H1 (cell line): ENCODE measurements around the gene FBXW8. TPM values are rescaled to one million over a fixed set of nuclear protein-coding genes. Genes with fewer than 3 reads are reported as not detected.
A peak's percentile ranks its signal among the peaks of the same experiment; 100 is the strongest.

Experiments
- CTCF ChIA-PET: fragments of 300-600 bp; sonication (Branson Sonifier 250); formaldehyde crosslinking; loops from one replicate; lab custom pipeline; 2021; ENCODE audit not compliant: partially characterized antibody; lab: Charles Lee
- POLR2A ChIA-PET: fragments of 300-600 bp; sonication (Branson Sonifier 250); formaldehyde crosslinking; loops from one replicate; lab custom pipeline; 2021; ENCODE audit warnings: inconsistent platforms; ENCODE audit not compliant: partially characterized antibody; lab: Charles Lee
- DNase-seq, 2 experiments: peaks; one replicate each; pipeline versions ENCODE4 v3.0.0 to v3.0.0-alpha.2; 2010 to 2022; ENCODE audit warnings: low spot score in 2 of 2, low read depth in 1 of 2, mixed read lengths in 1 of 2
- FAIRE-seq: peaks from 2 replicates; lab custom pipeline; 2011; peaks lifted over from hg19 to GRCh38; lab: Jason Lieb, UNC
- H2AFZ ChIP-seq: 2 replicates; pipeline ENCODE4 v1.8.1; 2012; ENCODE audit warnings: low read length, inconsistent platforms
- H2AK5ac ChIP-seq: 2 replicates; pipeline ENCODE4 v1.6.1; 2013; ENCODE audit warnings: low read depth, low read length
- H2BK120ac ChIP-seq: replicated peaks from 2 replicates; pipeline ENCODE3; 2013; ENCODE audit warnings: low read depth, low read length, inconsistent platforms
- H2BK12ac ChIP-seq: 2 replicates; pipeline ENCODE4 v1.6.1; 2013; ENCODE audit warnings: low read depth, low read length
- H2BK15ac ChIP-seq: 2 replicates; pipeline ENCODE4 v1.6.1; 2013; ENCODE audit warnings: low read length
- H2BK20ac ChIP-seq: 2 replicates; pipeline ENCODE4 v1.6.1; 2013; ENCODE audit warnings: low read length
- H2BK5ac ChIP-seq: 2 replicates; pipeline ENCODE4 v1.6.1; 2013; ENCODE audit warnings: low read depth, low read length
- H3K14ac ChIP-seq: 2 replicates; pipeline ENCODE4 v1.6.1; 2013; ENCODE audit warnings: inconsistent platforms; ENCODE audit not compliant: insufficient read length
- H3K18ac ChIP-seq: 2 replicates; pipeline ENCODE4 v1.6.1; 2013; ENCODE audit warnings: low read length; ENCODE audit errors: extremely low read depth
- H3K23ac ChIP-seq: 2 replicates; pipeline ENCODE4 v1.6.1; 2013; ENCODE audit warnings: inconsistent platforms; ENCODE audit not compliant: insufficient read length
- H3K23me2 ChIP-seq: 2 replicates; pipeline ENCODE4 v1.6.1; 2013; ENCODE audit warnings: low read depth, low read length
- H3K27ac ChIP-seq: 2 replicates; pipeline ENCODE4 v1.6.1; 2011; ENCODE audit warnings: low read depth, low read length, inconsistent platforms
- H3K27me3 ChIP-seq, 4 experiments: replicated peaks in 1 of 4; 1 replicate in 1 of 4; 2 replicates in 3 of 4; pipeline versions ENCODE4 v1.6.1 to v1.8.1; 2011 to 2013; ENCODE audit warnings: low read length in 3 of 4, mild to moderate bottlenecking in 3 of 4, inconsistent platforms in 2 of 4, mixed read lengths in 2 of 4, moderate library complexity in 1 of 4; ENCODE audit not compliant: control insufficient read depth in 3 of 4, insufficient read depth in 3 of 4; ENCODE audit errors: extremely low read depth in 1 of 4
- H3K36me3 ChIP-seq, 4 experiments: 2 replicates each; pipeline versions ENCODE4 v1.6.1 to v1.8.1; 2011 to 2013; ENCODE audit warnings: mild to moderate bottlenecking in 4 of 4, low read length in 3 of 4, moderate library complexity in 2 of 4, control low read depth in 1 of 4, inconsistent platforms in 1 of 4; ENCODE audit not compliant: insufficient read depth in 4 of 4, control insufficient read depth in 2 of 4
- H3K4ac ChIP-seq: replicated peaks from 2 replicates; pipeline ENCODE3; 2013; ENCODE audit warnings: low read length, low read depth, mixed read lengths, inconsistent platforms; ENCODE audit not compliant: insufficient read length
- H3K4me1 ChIP-seq, 4 experiments: replicated peaks in 1 of 4; 1 replicate in 1 of 4; 2 replicates in 3 of 4; pipeline versions ENCODE4 v1.6.1 to v1.8.1; 2011 to 2013; ENCODE audit warnings: low read length in 3 of 4, inconsistent platforms in 2 of 4, mixed read lengths in 1 of 4; ENCODE audit not compliant: insufficient read depth in 4 of 4, control insufficient read depth in 3 of 4
- H3K4me2 ChIP-seq, 2 experiments: 2 replicates each; pipeline versions ENCODE4 v1.6.1 to v1.8.1; 2011 to 2013; ENCODE audit warnings: low read depth in 2 of 2, low read length in 2 of 2, control low read depth in 1 of 2, inconsistent platforms in 1 of 2, mild to moderate bottlenecking in 1 of 2; ENCODE audit not compliant: insufficient read depth in 1 of 2
- H3K4me3 ChIP-seq, 4 experiments: fragments of 200-600, 300-600 bp in 1 of 4; sonication (generic), shearing (Covaris generic), sonication (Bioruptor Twin) in 1 of 4; 2 replicates each; pipeline versions ENCODE4 v1.5.1 to v1.8.1; 2011 to 2016; ENCODE audit warnings: low read length in 4 of 4, low read depth in 3 of 4, control low read depth in 2 of 4, inconsistent platforms in 2 of 4, mild to moderate bottlenecking in 2 of 4, mixed read lengths in 1 of 4, moderate library complexity in 1 of 4; ENCODE audit not compliant: insufficient read depth in 2 of 4; ENCODE audit errors: extremely low read depth in 1 of 4
- H3K56ac ChIP-seq: replicated peaks from 2 replicates; pipeline ENCODE3; 2013; ENCODE audit warnings: low read depth, mild to moderate bottlenecking, mixed read lengths, low read length, inconsistent platforms; ENCODE audit not compliant: insufficient read length
- H3K79me1 ChIP-seq: 2 replicates; pipeline ENCODE4 v1.6.1; 2013; ENCODE audit warnings: low read depth, low read length, control low read depth
- H3K79me2 ChIP-seq, 2 experiments: 2 replicates each; pipeline versions ENCODE4 v1.6.1 to v1.8.1; 2012 to 2013; ENCODE audit warnings: low read length in 2 of 2, mild to moderate bottlenecking in 2 of 2, inconsistent platforms in 1 of 2; ENCODE audit not compliant: insufficient read depth in 2 of 2, control insufficient read depth in 1 of 2
- H3K9ac ChIP-seq, 4 experiments: replicated peaks in 1 of 4; 1 replicate in 1 of 4; 2 replicates in 3 of 4; pipeline versions ENCODE4 v1.6.1 to v1.8.1; 2011 to 2013; ENCODE audit warnings: low read depth in 3 of 4, low read length in 3 of 4, control low read depth in 2 of 4, mild to moderate bottlenecking in 2 of 4, moderate library complexity in 2 of 4, inconsistent platforms in 1 of 4; ENCODE audit errors: extremely low read depth in 1 of 4
- H3K9me3 ChIP-seq, 2 experiments: 2 replicates each; pipeline versions ENCODE4 v1.6.1 to v1.8.1; 2012 to 2013; ENCODE audit warnings: mild to moderate bottlenecking in 2 of 2, moderate library complexity in 2 of 2, control low read depth in 1 of 2, inconsistent platforms in 1 of 2, low read depth in 1 of 2, low read length in 1 of 2, mixed read lengths in 1 of 2; ENCODE audit not compliant: insufficient read depth in 2 of 2
- H4K20me1 ChIP-seq, 2 experiments: replicated peaks in 1 of 2; 2 replicates each; pipeline versions ENCODE3 to v1.8.1; 2011 to 2013; ENCODE audit warnings: inconsistent platforms in 2 of 2, low read length in 2 of 2, mild to moderate bottlenecking in 1 of 2; ENCODE audit not compliant: insufficient read depth in 2 of 2, control insufficient read depth in 1 of 2
- H4K5ac ChIP-seq: 2 replicates; pipeline ENCODE4 v1.6.1; 2013; ENCODE audit warnings: low read length, low read depth, mixed read lengths, inconsistent platforms; ENCODE audit not compliant: insufficient read length
- H4K8ac ChIP-seq: 2 replicates; pipeline ENCODE4 v1.8.0; 2013; ENCODE audit warnings: mild to moderate bottlenecking, moderate library complexity, low read length, inconsistent platforms; ENCODE audit not compliant: insufficient read depth; ENCODE audit errors: extremely low read depth
- H4K91ac ChIP-seq: replicated peaks from 2 replicates; pipeline ENCODE3; 2013; ENCODE audit warnings: low read length, mixed read lengths, inconsistent platforms; ENCODE audit not compliant: insufficient read length
- BCL11A ChIP-seq, 2 experiments: IDR thresholded peaks; one replicate each; pipeline ENCODE4 v1.6.1; 2011; ENCODE audit warnings: low read depth in 2 of 2, low read length in 2 of 2, mild to moderate bottlenecking in 2 of 2
- EP300 ChIP-seq, 2 experiments: IDR thresholded peaks; 1 replicate in 1 of 2; 2 replicates in 1 of 2; pipeline ENCODE4 v1.6.1; 2011 to 2012; ENCODE audit warnings: low read depth in 2 of 2, low read length in 2 of 2, mild to moderate bottlenecking in 2 of 2, borderline replicate concordance in 1 of 2, inconsistent platforms in 1 of 2, moderate library complexity in 1 of 2
- HDAC2 ChIP-seq, 2 experiments: fragments of 300-600 bp in 1 of 2; sonication (generic) in 1 of 2; IDR thresholded peaks; 2 replicates each; pipeline ENCODE4 v1.6.1; 2011 to 2012; ENCODE audit warnings: low read depth in 2 of 2, low read length in 2 of 2, mild to moderate bottlenecking in 2 of 2, moderate library complexity in 2 of 2, borderline replicate concordance in 1 of 2, inconsistent platforms in 1 of 2
- KDM5A ChIP-seq: fragments of 200-600 bp; IDR thresholded peaks from 2 replicates; pipeline ENCODE4 v1.7.1; 2012; ENCODE audit warnings: mild to moderate bottlenecking, low read length, inconsistent platforms, mixed read lengths
- POLR2A ChIP-seq, 2 experiments: IDR thresholded peaks; 1 replicate in 1 of 2; 2 replicates in 1 of 2; pipeline ENCODE4 v1.6.1; 2011; ENCODE audit warnings: low read depth in 2 of 2, low read length in 2 of 2, mild to moderate bottlenecking in 2 of 2; ENCODE audit errors: control extremely low read depth in 1 of 2
- POU5F1 ChIP-seq: IDR thresholded peaks from 2 replicates; pipeline ENCODE4 v1.6.1; 2011; ENCODE audit warnings: low read depth, mild to moderate bottlenecking, low read length, moderate library complexity
- RAD21 ChIP-seq, 2 experiments: IDR thresholded peaks in 1 of 2; conservative IDR thresholded peaks in 1 of 2; 2 replicates each; pipeline ENCODE4 v1.6.1; 2011; ENCODE audit warnings: low read depth in 2 of 2, low read length in 2 of 2, improper control_type of control experiment in 1 of 2, inconsistent platforms in 1 of 2, mild to moderate bottlenecking in 1 of 2, moderate library complexity in 1 of 2
- TEAD4 ChIP-seq: IDR thresholded peaks from 2 replicates; pipeline ENCODE4 v1.6.1; 2012; ENCODE audit warnings: low read depth, low read length, inconsistent platforms, mixed read lengths
- USF2 ChIP-seq: IDR thresholded peaks from 2 replicates; pipeline ENCODE4 v1.6.1; 2011; ENCODE audit warnings: low read length, improper control_type of control experiment
- WGBS, 2 experiments: shearing (Covaris generic) in 1 of 2; methylation state at CpG; one replicate each; pipeline versions ENCODE4 v1.1.6 to v1.1.7; 2013 to 2015; ENCODE audit warnings: low lambda C conversion rate in 2 of 2, mixed read lengths in 2 of 2, inconsistent platforms in 1 of 2, low coverage in 1 of 2, missing lambda C conversion rate in 1 of 2; ENCODE audit not compliant: insufficient replicate concordance in 2 of 2, insufficient coverage in 1 of 2, insufficient read length in 1 of 2; ENCODE audit errors: extremely low coverage in 1 of 2, missing lambda C conversion rate in 1 of 2; 5-methylcytosine and 5-hydroxymethylcytosine counted together
- polyA plus RNA-seq, 7 experiments: library from polyadenylated mRNA; depleted of rRNA in 3 of 7; stranded (reverse) in 5 of 7; unstranded in 2 of 7; fragments of >200 nt in 5 of 7; fragments of 200-250 nt in 2 of 7; gene quantifications; 1 replicate in 5 of 7; 2 replicates in 1 of 7; 4 replicates in 1 of 7; pipeline versions ENCODE4 v1.2.1 to v1.2.3, GENCODE V29; 2011 to 2013; ENCODE audit warnings: missing spikeins in 2 of 7, mixed read lengths in 2 of 7
- total RNA-seq: library from RNA; stranded (reverse); fragmentation: NEBNext Ultra II Directional; extraction: Animal tissue kit (Norgen Biotek cat#: 25700); gene quantifications from 2 replicates; pipeline ENCODE4 v1.2.1, GENCODE V29; 2021

Gene FBXW8
- total and polyA plus RNA-seq, 2 of the 8 experiments (the other 6 are each of a cell fraction or from before 2014, with no cell fraction given), result 15.8 to 16.0 TPM

- Histone ChIP-seq H3K4me1 (peaks cover 0 to 3% (median 0%) of the 10 kb centered on the region in 4 experiments; a peak in 1 of 7 replicates), H2BK120ac (no peak overlapping the region), H3K36me3 (peaks cover 0 to 11% (median 3%) of the 10 kb centered on the region in 4 experiments; a peak in 5 of 8 replicates), H4K5ac (no peak overlapping the region), H3K23me2 (no peaks in the 10 kb centered on the region), H3K27me3 (no peaks in the 10 kb centered on the region), H3K27ac (no peak overlapping the region), H4K8ac (no peak overlapping the region), H3K56ac (no peak overlapping the region), H3K9me3 (no peaks in the 10 kb centered on the region), H3K4me3 (no peak overlapping the region), H2BK15ac (no peak overlapping the region), H4K91ac (no peak overlapping the region), H3K4me2 (no peak overlapping the region), H3K14ac (no peak overlapping the region), H3K23ac (no peak overlapping the region), H2BK12ac (no peak overlapping the region), H3K18ac (no peak overlapping the region), H4K20me1 (no peaks in the 10 kb centered on the region), H3K79me1 (peaks cover 2% of the 10 kb centered on the region; the same call in 1 of the 2 replicates), H2BK5ac (no peak overlapping the region), H3K79me2 (peaks cover 0 to 14% of the 10 kb centered on the region in 2 experiments; a peak in 2 of 4 replicates), H2AK5ac (no peak overlapping the region), H3K4ac (no peak overlapping the region), H2AFZ (no peak overlapping the region), H2BK20ac (no peak overlapping the region), H3K9ac (no peak overlapping the region)
- ChIA-PET POLR2A (no interaction called here), CTCF (interaction anchor here (0.6 to 1.2 kb wide), 3 partner anchors 10 to 20 kb away, joined by 3 read pairs; no protein-coding TSS in a partner anchor)
- FAIRE-seq, result no peak
- TF ChIP-seq USF2, result no peak
- no peak for TF ChIP-seq TEAD4
- TF ChIP-seq POLR2A (IDR thresholded peaks at IDR 0.05; ENCODE audit: control extremely low read depth in 1 of 2, low read depth in 2 of 2, low read length in 2 of 2), result no peak
- no peak for TF ChIP-seq EP300 (IDR thresholded peaks at IDR 0.05; ENCODE audit: borderline replicate concordance in 1 of 2, low read depth in 2 of 2, low read length in 2 of 2)
- no peak for TF ChIP-seq BCL11A (IDR thresholded peaks at IDR 0.05; ENCODE audit: low read depth in 2 of 2, low read length in 2 of 2)
- no peak for TF ChIP-seq POU5F1
- TF ChIP-seq KDM5A, result no peak
- TF ChIP-seq HDAC2 (IDR thresholded peaks at IDR 0.05; ENCODE audit: borderline replicate concordance in 1 of 2, low read depth in 2 of 2, low read length in 2 of 2), result no peak
- 0 out of 4 replicates have a peak, but pooled peaks of 1 of the 2 experiments have one; percentile 9 for TF ChIP-seq RAD21 (IDR thresholded peaks at IDR 0.05 in 1 of 2, conservative IDR thresholded peaks at IDR 0.05 in 1 of 2; ENCODE audit: low read depth in 2 of 2, low read length in 2 of 2)
- WGBS, 2 experiments, result 80% methylated on average over 8 of the region's 8 CpGs; no CpG with 5 or more reads in 1 of the 2 experiments
- no peak for DNase-seq
Measured at GRCh38 chr12:116926283-116927243, 15.8 kb downstream of the FBXW8 start.
